Esophagus squamous epithelium (tissue), 4 donors: ENCODE measurements around the gene PKDCC.

Source experiments
- CTCF ChIP-seq, 6 experiments: fragments of 450-650 bp in 4 of 6; fragments of 200-600 bp in 2 of 6; sonication (generic) in 2 of 6; IDR thresholded peaks; one replicate each; pipeline ENCODE4 v1.5.1; 2016 to 2019; ENCODE audit warnings: antibody characterized with exemption in 6 of 6, mild to moderate bottlenecking in 4 of 6, moderate library complexity in 4 of 6
- POLR2A ChIP-seq, 4 donors: fragments of 450-650 bp; IDR thresholded peaks; one replicate each; pipeline ENCODE4 v1.6.1; 2017; ENCODE audit warnings: antibody characterized with exemption in 4 of 4, mild to moderate bottlenecking in 4 of 4, moderate library complexity in 3 of 4

- TF ChIP-seq CTCF (IDR thresholded peaks at IDR 0.05) (no peak), POLR2A (IDR thresholded peaks at IDR 0.05) (no peak)
These were observed 5.6 kb downstream of the PKDCC start for GRCh38 chr2:42053482-42053790.
